AG08395 (cell line): ENCODE measurements around the gene RPL22L1.
"Not testable (repeated sequence)": the region's sequence is repeated elsewhere in the genome, so short reads cannot be mapped to it uniquely, and the experiment has no call there.

ENCODE experiments used
- DNase-seq: peaks from one replicate; pipeline ENCODE4 v3.0.0; 2012; ENCODE audit warnings: mixed read lengths, low spot score

The RPL22L1 gene

DNA sequence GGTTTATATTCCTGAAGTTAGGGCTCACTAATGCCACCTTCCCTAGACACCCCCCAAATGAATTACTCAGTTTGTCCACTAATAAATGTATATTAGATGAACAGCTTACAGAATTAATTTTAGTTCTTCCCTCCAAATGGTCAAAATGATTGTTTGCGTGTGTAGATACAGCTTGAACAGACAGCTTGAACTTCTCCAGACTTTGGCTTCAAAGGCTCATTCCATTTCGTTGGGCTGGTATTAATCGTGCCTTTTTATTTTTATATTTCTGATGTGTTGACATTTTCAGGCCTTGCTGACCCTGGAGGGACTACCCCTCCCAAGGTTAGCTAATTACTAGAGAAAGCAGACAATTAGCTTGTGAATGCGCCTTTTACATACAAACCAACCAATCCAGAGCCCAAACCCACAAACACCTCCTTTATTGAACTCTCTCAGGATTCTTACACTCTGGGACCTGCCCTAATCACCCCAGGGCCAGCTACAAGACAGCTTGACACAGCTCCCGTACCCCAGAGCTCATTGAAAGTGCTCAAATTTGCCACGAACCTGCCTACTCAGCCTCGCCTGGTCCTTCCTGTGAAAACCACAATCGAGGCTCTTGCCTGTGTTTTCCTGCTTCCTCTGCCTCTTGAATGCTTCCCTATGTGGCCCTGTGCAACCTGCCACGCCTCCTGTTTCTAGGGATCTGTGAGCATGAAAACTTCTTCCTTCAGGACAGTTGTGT, 40.3 kb downstream of the RPL22L1 start:
- DNase-seq: no peak

DNA sequence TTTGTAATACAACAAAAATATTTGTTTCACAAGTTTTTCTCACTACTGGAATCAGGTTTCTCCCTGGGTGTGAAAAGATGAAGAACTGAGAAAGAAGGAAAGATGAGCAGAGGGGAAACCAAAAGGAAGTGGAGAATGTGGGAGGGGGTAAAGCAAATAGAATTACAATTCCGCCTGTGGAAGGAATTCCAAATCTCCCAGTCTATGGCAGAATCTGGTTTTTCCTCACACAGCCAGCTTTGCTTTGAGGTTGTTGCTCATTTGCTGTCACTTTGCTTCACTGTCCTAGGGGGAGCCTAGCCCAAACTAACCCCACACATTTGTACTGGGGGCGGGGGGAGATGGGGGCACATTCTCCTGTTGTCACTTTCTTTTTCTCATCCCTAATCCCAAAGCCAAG, 43.9 kb downstream of the RPL22L1 start:
- DNase-seq: no peak

DNA sequence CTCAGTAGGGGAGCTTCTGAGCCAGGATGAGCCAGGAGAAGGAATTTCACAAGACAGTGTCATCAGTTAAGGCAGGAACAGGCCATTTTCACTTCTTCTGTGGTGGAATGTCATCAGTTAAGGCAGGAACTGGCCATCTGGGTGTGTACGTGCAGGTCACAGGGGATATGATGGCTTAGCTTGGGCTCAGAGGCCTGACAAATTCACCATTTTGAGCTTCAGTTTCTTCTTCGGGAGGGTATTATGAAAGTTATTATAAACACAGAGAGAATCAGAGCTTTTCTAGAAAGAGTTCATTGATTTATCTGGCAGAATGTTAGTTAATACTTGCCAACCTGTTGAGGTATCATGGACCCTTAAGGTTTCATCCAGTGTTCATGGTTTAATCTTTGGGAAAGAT, 46.4 kb downstream of the RPL22L1 start:
- not testable (repeated sequence) for DNase-seq

DNA sequence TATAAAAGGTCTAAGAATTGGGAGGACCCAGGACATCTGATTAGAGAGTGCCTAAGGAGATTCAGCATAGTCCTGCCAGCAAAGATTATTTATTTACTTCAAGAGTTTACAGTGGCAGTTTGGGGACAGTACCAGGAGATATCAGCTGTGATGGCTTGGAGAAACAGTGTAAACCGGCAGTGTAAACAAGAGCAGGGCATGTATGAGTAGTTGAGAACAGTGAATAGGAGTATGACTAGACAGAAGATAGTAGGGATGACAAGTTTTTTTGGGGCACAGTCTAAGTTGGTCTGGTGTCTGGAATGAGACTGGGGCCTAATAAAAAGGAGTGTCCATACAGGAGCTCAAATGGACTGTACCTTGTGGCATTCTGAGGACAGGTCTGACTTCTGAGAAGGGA, 51.7 kb downstream of the RPL22L1 start:
- DNase-seq: not testable (repeated sequence)

DNA sequence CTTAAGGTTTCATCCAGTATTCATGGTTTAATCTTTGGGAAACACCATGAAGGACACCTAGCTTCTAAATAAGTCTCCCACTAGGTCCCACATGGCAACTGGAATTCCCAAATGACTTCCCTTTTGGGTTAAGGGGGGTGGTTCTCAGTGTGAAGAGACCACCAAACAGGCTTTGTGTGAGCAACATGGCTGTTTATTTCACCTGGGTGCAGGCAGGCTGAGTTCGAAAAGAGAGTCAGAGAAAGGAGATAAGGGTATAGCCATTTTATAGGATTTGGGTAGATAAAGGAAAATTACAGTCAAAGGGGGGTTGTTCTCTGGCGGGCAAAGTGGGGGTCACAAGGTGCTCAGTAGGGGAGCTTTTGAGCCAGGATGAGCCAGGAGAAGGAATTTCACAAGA, 52.5 kb downstream of the RPL22L1 start:
- DNase-seq: not testable (repeated sequence)

DNA sequence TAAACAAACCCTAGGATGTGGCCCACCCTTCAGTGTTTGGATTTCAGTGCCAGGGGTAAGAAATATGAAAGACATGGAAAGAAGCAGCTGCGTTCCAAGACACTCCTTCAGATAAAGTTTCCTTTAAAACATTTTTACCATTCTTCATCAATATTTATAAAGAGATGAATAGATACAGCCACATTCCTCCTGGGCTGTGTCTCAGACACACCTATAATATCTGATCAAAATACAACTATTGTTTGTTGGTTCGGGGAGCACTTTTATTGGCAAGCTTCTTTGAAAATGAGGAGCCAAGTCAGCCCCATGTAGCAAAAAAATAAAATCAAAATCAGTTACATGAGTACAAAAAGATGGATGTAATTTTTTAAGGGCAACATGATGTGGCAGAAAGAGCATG, 53.2 kb downstream of the RPL22L1 start:
- no peak for DNase-seq

DNA sequence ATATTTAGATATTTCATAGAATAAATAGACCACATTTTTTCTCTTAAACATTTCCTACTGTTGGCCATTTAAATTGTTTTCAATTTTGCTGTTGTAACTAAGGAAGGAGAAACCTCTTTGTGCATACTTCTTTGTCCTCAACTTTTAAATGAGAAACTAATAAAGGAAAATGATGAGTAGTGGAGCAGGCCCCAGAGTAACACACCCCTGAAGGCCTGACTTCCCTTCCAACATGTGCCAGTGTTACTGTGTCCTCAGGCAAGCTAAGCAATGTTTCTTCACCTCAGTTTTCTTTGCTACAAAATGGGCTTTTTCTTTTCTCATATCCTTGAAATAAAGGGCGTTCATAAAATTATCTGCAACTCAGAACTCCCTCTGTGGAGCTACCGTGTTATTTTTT, 53.7 kb downstream of the RPL22L1 start:
- no peak for DNase-seq

DNA sequence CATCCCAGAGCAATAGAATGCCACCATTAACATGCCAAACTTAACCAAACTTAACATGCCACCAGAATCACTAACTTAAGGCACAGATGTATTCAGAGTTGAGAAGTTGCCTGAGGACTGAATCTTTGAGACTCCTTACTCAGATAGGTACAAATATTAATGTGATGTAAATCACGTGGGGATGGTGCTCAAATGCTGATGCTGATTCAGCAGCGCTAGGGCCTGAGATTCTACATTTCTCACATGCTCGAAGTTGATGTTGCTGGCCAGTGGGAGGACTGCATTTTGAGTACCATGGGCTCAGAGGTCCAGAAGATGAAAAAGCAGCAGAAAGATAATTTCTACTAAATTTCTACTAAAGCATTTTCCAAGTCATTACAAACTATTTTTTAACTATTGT, 54.1 kb downstream of the RPL22L1 start:
- DNase-seq: no peak

DNA sequence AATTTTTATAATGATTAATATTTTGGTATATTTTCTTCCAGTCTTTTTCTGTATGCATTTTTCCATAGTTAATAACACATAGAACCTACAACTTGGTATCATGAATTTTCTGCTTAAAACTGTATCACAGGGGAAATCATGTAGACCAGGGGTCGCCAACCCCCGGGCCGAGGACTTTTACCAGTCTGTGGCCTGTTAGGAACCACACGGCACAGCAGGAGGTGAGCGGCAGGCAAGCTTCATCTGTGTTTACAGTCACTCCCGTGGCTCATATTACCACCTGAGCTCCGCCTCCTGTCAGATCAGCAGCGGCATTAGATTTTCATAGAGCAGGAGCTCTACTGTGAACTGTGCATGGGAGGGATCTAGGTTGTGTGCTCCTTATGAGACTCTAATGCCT, 54.7 kb downstream of the RPL22L1 start:
- DNase-seq: no peak
